ENCODE measurements around the gene ZRANB3. TPM values are rescaled to one million over a fixed set of nuclear protein-coding genes. Genes with fewer than 3 reads are reported as not detected.

Gene ZRANB3
- total RNA-seq, 1 donor from 2014 or later = 8.9 TPM

DNA sequence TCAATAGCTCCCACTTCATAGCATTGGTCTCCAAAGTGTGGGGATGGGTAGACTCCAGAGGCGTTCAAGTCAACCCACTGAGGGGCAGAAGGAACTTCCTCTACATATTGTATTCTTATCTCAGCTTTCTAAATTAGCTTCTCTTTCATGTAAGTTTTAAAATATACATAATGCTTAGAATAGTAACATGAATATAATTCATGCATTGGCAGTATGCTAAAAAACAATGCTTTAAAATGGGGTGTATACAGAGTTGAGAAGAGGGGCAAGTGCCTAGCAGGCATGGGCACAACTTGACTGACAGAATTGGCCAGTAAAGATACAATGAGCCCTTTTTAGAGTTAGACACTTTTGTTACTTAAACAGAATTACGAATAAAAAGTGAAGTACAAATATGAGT is 212.2 kb downstream of the ZRANB3 start:
- Mint-ChIP-seq H3K4me3 (ENCODE audit: unreplicated experiment) (no peak overlapping the region), H3K36me3 (ENCODE audit: low read depth, unreplicated experiment) (no peaks in the 10 kb centered on the region), H3K9me3 (ENCODE audit: unreplicated experiment) (no peaks in the 10 kb centered on the region), H3K4me1 (ENCODE audit: low read depth, unreplicated experiment) (no peaks in the 10 kb centered on the region), H3K27me3 (ENCODE audit: low read depth, unreplicated experiment) (no peaks in the 10 kb centered on the region), H3K27ac (ENCODE audit: unreplicated experiment) (no peak overlapping the region)
- no peak overlapping the region for H3K27ac ChIP-seq (ENCODE audit: low read depth, low read length)
- FAIRE-seq (no peak), DNase-seq (ENCODE audit: low read depth) (no peak)
- no peak overlapping the region for H3K9ac ChIP-seq (ENCODE audit: low read length)
- no peaks in the 10 kb centered on the region for H4K20me1 ChIP-seq (ENCODE audit: insufficient read depth, low read length)
- H2AFZ ChIP-seq (ENCODE audit: low read depth, low read length) = no peak overlapping the region
- no peaks in the 10 kb centered on the region for H3K4me1 ChIP-seq (ENCODE audit: insufficient read depth, low read length)
- no peak overlapping the region for H3K4me2 ChIP-seq (ENCODE audit: low read length)
- H3K9me3 ChIP-seq (ENCODE audit: insufficient read depth, low read depth, low read length) = no peaks in the 10 kb centered on the region
- H3K27me3 ChIP-seq (ENCODE audit: insufficient read depth, low read length) = no peaks in the 10 kb centered on the region
- no peaks in the 10 kb centered on the region for H3K36me3 ChIP-seq (ENCODE audit: insufficient read depth, low read length)
- TF ChIP-seq, protein P1, sequence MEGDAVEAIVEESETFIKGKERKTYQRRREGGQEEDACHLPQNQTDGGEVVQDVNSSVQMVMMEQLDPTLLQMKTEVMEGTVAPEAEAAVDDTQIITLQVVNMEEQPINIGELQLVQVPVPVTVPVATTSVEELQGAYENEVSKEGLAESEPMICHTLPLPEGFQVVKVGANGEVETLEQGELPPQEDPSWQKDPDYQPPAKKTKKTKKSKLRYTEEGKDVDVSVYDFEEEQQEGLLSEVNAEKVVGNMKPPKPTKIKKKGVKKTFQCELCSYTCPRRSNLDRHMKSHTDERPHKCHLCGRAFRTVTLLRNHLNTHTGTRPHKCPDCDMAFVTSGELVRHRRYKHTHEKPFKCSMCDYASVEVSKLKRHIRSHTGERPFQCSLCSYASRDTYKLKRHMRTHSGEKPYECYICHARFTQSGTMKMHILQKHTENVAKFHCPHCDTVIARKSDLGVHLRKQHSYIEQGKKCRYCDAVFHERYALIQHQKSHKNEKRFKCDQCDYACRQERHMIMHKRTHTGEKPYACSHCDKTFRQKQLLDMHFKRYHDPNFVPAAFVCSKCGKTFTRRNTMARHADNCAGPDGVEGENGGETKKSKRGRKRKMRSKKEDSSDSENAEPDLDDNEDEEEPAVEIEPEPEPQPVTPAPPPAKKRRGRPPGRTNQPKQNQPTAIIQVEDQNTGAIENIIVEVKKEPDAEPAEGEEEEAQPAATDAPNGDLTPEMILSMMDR (IDR thresholded peaks at IDR 0.05; ENCODE audit: insufficient read depth, low read depth, low read length) = no peak
- no peak for TF ChIP-seq EZH2 (IDR thresholded peaks at IDR 0.05; ENCODE audit: insufficient read depth, low read length)
- no peak overlapping the region for H3K4me3 ChIP-seq (ENCODE audit: insufficient read depth, low read depth, low read length)
- H3K79me2 ChIP-seq (ENCODE audit: insufficient read depth, low read length) = no peaks in the 10 kb centered on the region

DNA sequence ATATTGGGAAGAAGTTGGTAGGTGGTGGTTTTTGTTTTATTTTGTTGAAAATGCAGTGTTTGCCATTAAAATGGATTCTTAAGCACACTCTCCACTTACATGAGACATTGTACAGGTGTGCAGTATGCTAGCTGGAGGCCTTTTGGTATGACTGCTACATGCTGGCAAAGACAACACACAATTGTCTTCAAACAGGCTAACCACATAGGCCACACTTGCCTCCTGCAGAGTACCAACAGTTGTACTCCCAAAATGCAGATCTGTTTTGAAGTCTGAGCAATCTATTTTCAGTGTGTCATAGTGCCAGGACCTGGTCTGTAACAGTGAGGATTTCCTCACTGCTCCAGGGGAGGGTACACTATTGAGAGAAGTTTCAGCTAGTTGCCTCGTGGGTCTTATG is 213.6 kb downstream of the ZRANB3 start:
- Mint-ChIP-seq H3K9me3 (ENCODE audit: unreplicated experiment) (no peaks in the 10 kb centered on the region), H3K27me3 (ENCODE audit: low read depth, unreplicated experiment) (no peaks in the 10 kb centered on the region), H3K4me1 (ENCODE audit: low read depth, unreplicated experiment) (no peaks in the 10 kb centered on the region), H3K4me3 (ENCODE audit: unreplicated experiment) (no peak overlapping the region), H3K36me3 (ENCODE audit: low read depth, unreplicated experiment) (no peaks in the 10 kb centered on the region), H3K27ac (ENCODE audit: unreplicated experiment) (no peak overlapping the region)
- no peak overlapping the region for H3K27ac ChIP-seq (ENCODE audit: low read depth, low read length)
- FAIRE-seq (peak; percentile 9), DNase-seq (ENCODE audit: low read depth) (no peak)
- H3K4me3 ChIP-seq (ENCODE audit: insufficient read depth, low read depth, low read length) = no peak overlapping the region
- no peaks in the 10 kb centered on the region for H3K27me3 ChIP-seq (ENCODE audit: insufficient read depth, low read length)
- no peaks in the 10 kb centered on the region for H4K20me1 ChIP-seq (ENCODE audit: insufficient read depth, low read length)
- H3K9me3 ChIP-seq (ENCODE audit: insufficient read depth, low read depth, low read length) = no peaks in the 10 kb centered on the region
- H2AFZ ChIP-seq (ENCODE audit: low read depth, low read length) = no peak overlapping the region
- no peaks in the 10 kb centered on the region for H3K4me1 ChIP-seq (ENCODE audit: insufficient read depth, low read length)
- H3K79me2 ChIP-seq (ENCODE audit: insufficient read depth, low read length) = no peaks in the 10 kb centered on the region
- H3K4me2 ChIP-seq (ENCODE audit: low read length) = no peak overlapping the region
- TF ChIP-seq, protein P1 (IDR thresholded peaks at IDR 0.05; ENCODE audit: insufficient read depth, low read depth, low read length) = no peak
- TF ChIP-seq EZH2 (IDR thresholded peaks at IDR 0.05; ENCODE audit: insufficient read depth, low read length) = no peak
- H3K36me3 ChIP-seq (ENCODE audit: insufficient read depth, low read length) = no peaks in the 10 kb centered on the region
- H3K9ac ChIP-seq (ENCODE audit: low read length) = no peak overlapping the region

DNA sequence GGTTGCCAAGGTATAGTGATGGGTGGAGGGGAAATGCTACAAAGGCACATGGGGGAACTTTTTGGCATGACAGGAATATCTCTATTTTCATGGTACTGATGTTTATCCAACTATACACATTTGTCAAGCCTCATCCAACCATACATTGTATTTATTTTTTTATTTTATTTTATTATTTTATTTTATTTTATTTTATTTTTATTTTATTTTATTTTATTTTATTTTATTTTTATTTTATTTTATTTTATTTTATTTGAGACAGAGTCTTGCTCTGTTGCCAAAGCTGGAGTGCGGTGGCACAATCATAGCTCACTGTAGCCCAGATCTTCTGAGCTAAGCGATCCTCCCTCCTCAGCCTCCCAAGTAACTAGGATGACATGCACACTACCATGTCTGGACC is 219.1 kb downstream of the ZRANB3 start:
- Mint-ChIP-seq H3K27me3 (ENCODE audit: low read depth, unreplicated experiment) (no peaks in the 10 kb centered on the region), H3K4me1 (ENCODE audit: low read depth, unreplicated experiment) (no peaks in the 10 kb centered on the region), H3K9me3 (ENCODE audit: unreplicated experiment) (peaks cover 1% of the 10 kb centered on the region), H3K27ac (ENCODE audit: unreplicated experiment) (no peak overlapping the region), H3K36me3 (ENCODE audit: low read depth, unreplicated experiment) (peaks cover 2% of the 10 kb centered on the region), H3K4me3 (ENCODE audit: unreplicated experiment) (no peak overlapping the region)
- no peak overlapping the region for H3K4me3 ChIP-seq (ENCODE audit: insufficient read depth, low read depth, low read length)
- H3K4me1 ChIP-seq (ENCODE audit: insufficient read depth, low read length) = no peaks in the 10 kb centered on the region
- H4K20me1 ChIP-seq (ENCODE audit: insufficient read depth, low read length) = no peaks in the 10 kb centered on the region
- no peaks in the 10 kb centered on the region for H3K27me3 ChIP-seq (ENCODE audit: insufficient read depth, low read length)
- H3K36me3 ChIP-seq (ENCODE audit: insufficient read depth, low read length) = no peaks in the 10 kb centered on the region
- no peaks in the 10 kb centered on the region for H3K79me2 ChIP-seq (ENCODE audit: insufficient read depth, low read length)
- no peak overlapping the region for H2AFZ ChIP-seq (ENCODE audit: low read depth, low read length)
- H3K4me2 ChIP-seq (ENCODE audit: low read length) = no peak overlapping the region
- no peaks in the 10 kb centered on the region for H3K9me3 ChIP-seq (ENCODE audit: insufficient read depth, low read depth, low read length)
- FAIRE-seq = no peak
- H3K27ac ChIP-seq (ENCODE audit: low read depth, low read length) = no peak overlapping the region
- TF ChIP-seq, protein P1 (IDR thresholded peaks at IDR 0.05; ENCODE audit: insufficient read depth, low read depth, low read length) = no peak
- TF ChIP-seq EZH2 (IDR thresholded peaks at IDR 0.05; ENCODE audit: insufficient read depth, low read length) = no peak
- no peak for DNase-seq (ENCODE audit: low read depth)
- H3K9ac ChIP-seq (ENCODE audit: low read length) = no peak overlapping the region
